Nasal cavity respiratory epithelium epithelial cell of viscerocranial mucosa (primary cell): ENCODE measurements around the gene IARS2. TPM values are rescaled to one million over a fixed set of nuclear protein-coding genes. Genes with fewer than 3 reads are reported as not detected.

Experiments
- total RNA-seq: library from RNA; depleted of rRNA; stranded (reverse); fragments of >200 nt; gene quantifications from 2 replicates; pipeline ENCODE4 v1.2.3, GENCODE V29; 2014

Gene IARS2
- total RNA-seq = 124 and 163 TPM in 2 replicates

DNA sequence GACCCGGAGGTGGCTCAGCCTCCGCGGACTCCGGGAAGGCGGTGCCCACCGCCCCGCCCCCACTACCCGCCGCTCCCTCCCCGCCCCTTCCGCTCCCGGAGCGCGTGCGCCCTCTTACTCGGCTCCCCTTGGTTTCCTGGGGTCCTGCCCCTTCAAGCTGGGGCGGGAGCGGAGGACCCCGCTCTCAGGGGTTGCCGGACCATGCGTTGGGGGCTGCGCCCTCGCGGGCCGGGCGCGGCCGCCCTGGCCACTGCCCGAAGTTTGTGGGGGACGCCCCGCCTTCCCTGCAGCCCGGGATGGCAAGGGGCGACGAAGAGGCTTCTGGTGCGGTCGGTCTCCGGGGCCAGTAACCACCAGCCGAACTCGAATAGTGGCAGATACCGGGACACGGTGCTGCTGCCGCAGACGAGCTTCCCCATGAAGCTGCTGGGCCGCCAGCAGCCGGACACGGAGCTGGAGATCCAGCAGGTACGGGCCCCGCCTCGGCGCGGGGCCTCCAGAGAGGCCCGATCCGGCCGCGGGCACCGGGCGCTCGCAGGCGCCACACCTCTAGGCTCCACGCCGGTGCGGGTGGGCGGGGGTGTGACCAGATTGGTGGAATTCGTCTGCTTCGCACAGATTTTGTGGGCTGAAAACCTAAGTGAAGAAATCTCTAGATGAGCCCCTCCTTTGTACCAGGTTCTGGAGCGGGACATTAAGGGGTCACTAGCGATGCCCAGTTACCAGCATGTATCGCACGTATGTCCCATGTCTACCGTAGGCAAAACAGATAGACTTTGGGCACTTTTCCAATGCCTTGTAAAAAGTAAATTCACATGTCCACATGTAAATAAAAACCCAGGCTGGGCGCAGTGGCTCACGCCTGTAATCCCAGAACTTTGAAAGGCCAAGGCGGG lies at the start of gene IARS2:
IARS2 (plus strand) TSS at position 117 of the 896 bp plus-strand sequence; CDS start at position 202, 85 bp downstream.

DNA sequence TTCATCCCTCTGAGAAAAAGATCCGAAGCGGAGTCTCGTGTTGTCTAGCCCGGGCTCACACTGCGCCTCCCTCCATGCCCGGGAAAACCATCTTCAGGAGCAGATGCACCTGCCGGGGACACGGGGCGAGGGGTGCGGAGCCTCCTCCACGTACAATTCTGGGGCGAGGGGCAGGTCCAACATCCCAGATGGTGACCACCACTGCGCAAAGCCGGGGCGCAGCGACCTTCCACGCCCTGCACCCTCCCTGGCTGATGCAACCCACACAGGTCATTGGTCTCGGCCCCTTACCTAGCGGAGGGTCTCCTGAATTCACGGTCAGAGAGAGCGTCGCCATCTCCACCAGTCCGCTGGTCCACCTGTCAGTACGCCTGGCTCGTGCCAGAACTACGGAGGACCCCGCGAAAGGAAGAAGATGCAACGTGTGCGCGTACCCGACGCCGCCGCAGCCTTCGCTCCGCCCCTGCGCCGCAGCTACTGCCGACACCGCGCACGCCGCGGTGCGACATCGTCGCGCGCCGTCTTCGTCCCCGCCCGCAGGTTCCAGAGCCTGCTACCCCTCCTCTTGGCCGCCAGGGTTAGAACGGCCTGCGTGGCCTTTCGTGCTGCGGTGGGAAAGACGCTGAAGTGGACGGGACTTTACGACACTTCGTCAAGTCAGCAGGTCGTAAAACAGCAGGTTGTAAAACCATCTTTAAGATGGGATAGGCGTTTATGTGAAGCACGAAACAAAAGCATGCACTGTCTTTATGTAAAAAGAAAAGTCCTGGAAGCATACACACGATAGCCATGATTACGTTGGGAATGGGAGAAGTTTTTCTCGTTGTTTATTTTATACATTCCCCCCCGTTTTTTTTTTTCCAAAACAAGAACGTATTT lies 47.6 kb upstream of the IARS2 start, which contains the start of gene EPRS1:
EPRS1 (minus strand) TSS at position 454 of the 879 bp plus-strand sequence; CDS start at position 337, 117 bp downstream.

DNA sequence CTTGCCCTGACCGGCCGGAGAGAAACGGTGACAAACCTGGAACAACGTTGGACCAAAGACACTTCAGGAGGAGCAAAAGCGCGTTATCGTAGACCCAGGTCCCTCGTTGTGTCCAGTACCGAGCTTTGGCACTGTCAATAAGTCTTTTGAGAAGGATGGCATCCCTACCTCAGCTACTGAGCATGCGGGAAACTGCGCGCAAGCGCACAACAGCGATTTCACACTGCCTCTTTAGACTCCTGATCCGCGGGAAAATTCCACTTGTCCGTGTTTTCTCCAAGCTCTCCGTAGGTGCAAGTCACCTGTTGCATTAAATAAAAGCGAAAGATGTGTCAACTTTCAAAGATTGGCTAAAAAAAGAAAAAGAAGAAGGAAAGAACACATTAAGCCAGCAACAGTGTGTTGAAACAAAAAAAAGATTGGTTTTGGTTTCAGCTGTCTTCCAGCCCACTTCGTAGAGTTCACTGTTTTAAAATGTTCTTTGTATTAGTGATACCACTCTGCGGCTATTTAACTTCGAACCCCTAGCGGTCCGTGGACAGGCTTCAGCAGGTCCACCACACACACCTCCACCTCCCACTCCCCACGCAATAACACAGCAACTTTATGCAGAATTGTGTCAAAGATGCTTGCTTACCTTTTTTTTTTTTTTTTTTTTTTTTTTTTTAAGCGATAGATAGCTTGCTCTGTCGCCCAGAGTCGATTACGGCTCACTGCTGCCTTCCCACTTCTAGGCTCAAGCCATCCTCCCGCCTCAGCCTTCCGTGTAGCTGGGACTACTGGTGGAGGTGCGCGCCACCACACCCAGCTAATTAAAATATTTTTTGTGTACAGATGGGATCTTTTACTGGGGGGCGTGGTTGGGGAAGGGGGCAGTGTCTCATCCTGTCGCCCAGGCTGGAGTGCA lies 4.0 kb upstream of the IARS2 start, which contains the start of gene BPNT1:
BPNT1 (minus strand) TSS at position 139 of the 907 bp plus-strand sequence. CDS start 9,942 bp downstream, outside the sequence.

Other genes starting within 250 kb of the IARS2 start
- gene SLC30A10, start 165.6 kb upstream of the IARS2 start, total RNA-seq = 0.07 TPM in 1 of 2 replicates, not detected in the other
- 237 and 298 TPM in 2 replicates for gene EPRS1, start 47.6 kb upstream of the IARS2 start, total RNA-seq
- 11.6 and 21.6 TPM in 2 replicates for gene BPNT1, start 4.3 kb upstream of the IARS2 start, total RNA-seq
- gene RAB3GAP2, start 178.3 kb downstream of the IARS2 start, total RNA-seq = 42.4 and 47.7 TPM in 2 replicates